NCI-H446 (cell line): ENCODE results near the gene MYLK.
A peak's percentile ranks its signal among the peaks of the same experiment; 100 is the strongest.

Source experiments
- DNase-seq, 2 experiments: peaks; one replicate each; lab custom pipeline; 2025; lab: John Stamatoyannopoulos, UW

MYLK gene

DNA sequence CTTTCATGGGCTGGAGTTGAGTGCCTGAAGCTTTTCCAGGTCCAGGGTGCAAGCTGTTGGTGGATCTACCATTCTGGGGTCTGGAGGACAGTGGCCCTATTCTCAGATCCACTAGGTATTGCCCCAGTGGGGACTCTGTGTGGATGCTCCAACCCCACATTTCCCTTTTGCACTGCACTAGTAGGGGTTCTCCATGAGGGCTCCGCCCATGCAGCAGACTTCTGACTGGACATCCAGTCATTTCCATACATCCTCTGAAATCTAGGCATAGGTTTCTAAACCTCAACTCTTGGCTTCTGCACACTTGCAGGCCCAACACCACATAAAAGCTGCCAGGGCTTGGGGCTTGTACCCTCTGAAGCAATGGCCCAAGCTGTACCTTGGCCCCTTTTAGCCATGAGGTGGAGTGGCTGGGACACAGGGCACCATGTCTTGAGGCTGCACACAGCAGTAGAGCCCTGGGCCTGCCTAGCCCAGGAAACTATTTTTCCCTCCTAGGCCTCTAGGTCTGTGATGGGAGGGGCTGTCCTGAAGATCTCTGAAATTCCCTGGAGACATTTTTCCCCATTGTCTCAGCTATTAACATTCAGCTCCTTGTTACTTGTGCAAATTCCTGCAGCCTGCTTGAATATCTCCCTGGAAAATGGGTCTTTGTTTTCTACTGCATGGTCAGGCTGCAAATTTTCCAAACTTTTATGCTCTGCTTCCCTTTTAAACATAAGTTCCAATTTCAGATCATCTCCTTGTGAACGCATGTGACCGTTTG is 293.3 kb downstream of the MYLK start:
- DNase-seq, result no peak

DNA sequence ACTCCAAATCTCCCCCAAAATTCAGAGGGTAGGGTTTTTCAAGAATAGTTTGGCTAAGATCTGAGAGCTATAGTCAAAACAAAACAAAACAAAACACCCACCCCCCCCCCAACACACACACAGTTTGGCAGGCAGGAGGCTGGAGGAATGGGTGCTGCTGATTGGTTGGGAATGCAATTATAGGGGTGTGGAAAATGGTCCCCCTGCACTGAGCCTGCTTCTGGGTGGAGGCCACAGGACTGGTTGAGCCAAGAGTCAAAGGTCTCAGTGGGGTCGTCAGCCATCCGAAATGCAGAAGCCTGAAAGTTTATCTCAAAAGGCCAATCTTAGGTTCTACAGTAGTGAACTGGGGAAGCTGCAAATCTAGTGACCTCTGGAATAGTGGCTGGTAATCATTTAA is 296.7 kb downstream of the MYLK start:
- DNase-seq, result no peak

DNA sequence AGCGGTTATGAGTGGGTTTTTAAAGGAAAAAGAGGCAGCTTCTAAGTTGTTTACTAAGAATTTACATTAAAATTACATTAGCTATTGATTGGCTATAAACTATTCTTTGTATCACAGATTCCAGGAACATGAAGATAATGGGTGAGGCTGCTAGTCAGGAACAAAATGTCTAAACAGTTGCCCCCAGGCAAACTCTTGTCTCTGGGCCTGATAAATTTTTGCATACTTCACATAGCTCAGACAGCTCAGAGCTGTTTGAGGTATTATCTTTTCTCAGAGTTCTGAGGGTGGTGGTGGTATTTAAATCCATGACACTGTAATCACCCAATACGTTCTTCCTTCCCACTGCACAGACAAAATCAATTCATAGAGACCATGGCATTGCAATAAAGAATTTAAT is 297.2 kb downstream of the MYLK start:
- DNase-seq, result no peak

DNA sequence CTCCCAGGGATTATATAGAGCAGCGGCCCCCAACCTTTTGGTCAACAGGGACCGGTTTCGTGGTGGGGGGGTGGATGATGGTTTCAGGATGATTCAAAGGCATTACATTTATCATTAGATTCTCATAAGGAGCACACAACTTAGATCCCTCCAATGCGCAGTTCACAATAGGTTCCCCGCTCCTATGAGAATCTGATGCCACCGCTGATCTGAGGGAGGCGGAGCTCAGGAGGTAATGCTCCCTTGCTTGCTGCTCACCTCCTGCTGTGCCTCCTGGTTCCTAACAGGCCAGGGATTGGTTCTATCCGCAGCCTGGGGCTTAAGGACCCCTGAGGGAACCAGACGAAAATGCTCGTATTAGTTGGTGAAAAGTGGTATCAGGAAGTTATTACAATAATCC is 298.0 kb downstream of the MYLK start:
- DNase-seq, result peak; percentile 49 to 85

DNA sequence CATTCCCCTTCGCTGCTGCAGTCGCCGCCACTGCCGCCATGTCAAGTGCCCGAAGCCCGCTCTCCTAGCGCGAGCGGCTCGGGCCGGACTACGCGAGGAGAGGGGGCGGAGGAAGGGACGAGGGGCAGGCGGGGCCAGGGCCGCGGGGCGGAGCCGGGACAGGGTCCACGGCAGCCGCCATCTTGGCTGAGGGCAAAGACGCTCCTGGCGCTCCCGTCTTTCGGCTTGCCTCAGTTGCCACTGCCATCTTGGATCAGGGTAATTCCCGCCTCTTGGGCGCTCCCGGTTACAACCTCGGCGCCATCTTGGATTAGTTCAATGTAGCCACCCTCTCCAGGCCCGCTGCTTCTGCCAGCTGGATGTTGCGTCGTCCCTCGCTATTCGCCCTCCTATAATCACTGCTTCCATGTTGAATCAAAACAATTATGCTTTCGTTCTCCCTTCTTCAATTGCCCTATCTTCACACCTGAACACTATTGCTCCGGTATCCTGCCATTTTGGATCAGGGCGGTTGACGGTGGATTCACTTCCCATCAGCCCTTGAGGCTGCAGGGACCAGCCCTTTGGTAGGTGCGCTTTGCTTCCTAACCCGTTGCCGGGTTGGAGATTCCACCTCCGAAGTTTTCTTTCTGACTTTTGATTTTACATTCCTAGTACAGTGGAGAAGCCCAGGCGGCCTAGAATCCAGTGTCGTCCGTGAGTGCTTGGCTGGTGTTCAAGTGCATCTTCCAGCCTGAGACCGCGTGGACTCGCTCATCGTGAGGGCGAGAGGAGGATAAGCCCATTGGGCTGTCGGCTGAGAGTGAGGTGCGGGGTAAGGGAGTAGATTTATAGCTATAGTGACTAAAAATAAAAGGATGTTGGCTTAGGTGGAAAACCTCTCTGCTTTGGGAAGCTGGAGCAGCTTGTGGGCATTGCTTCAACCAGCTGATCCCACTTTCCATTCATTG is 298.9 kb downstream of the MYLK start, which contains the start of gene HACD2:
HACD2 (minus strand) TSS at position 66 of the 950 bp plus-strand sequence; CDS start at position 40, 26 bp downstream.
- peak; percentile 98 to 99 for DNase-seq

DNA sequence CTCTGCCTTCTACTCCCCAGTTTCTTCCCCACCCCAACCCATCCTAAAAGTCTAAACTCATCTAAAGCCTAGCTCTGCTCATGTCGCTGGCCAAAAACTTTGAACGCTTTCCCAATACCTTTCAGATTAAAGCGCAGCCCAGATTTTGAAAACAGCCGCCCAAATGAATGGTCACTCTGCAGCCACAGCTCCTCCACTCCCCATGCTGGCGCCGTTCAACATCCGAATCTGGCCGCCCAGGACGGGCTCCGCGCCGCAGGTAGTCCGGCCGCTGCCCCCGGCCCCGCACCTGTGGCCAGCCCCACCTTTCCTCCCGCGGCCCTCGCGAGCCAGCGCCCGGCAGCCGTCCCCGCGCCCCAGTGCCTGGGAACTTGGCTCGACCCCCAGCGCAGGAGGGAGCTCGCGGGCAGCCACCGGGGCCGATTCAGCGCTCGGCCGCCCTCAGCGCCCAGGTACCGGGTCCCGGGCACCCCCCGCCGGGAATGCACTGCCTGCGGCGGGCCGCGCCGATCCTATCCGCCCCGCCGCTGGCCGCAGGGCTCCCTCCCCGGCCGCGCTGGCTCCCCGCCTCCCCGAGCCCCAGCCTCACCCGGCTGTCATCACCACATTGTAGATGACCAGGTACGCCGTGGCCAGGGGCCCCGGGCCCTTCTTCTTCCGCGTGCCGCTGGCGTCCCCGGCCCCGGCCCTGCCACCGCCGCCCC is 299.7 kb downstream of the MYLK start:
- DNase-seq, result no peak

DNA sequence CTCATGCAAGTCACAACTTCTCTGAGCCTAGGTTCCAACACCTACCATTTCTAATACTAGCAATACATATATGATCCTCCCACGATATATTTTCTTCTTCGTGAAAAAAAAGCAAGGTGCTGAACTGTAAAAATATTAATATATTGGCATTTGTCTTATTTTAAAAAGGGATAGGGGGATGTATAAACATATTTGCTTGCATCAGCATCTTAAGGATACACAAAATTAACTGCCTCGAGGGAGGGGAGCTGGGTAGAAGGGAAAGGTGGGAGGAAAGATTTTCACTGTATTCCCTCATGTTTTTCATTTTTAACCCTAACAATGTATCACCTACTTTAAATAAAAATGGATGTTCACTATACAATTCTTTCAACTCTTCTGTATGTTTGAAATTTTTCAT is 300.6 kb downstream of the MYLK start:
- DNase-seq, result no peak

DNA sequence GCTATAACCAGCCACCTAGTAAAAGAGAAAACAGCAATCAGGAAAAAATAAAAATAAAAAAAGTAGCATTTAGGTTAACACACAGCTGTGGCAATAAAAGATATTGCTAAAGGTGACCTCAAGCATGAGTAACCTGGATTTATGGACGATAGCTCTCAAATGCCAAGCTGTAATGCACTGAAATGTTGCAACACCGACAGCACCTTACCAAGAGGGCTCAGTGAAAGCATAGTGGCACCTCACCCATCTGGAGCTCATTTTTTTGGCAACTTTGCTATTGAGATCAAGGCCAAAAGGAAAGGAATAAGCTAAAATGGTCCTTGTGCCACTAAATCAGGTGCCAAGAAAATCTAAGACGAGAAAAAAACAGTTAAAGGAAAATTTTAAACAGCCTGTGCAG is 301.8 kb downstream of the MYLK start:
- DNase-seq, result peak in 1 of 2 experiments; percentile 72

DNA sequence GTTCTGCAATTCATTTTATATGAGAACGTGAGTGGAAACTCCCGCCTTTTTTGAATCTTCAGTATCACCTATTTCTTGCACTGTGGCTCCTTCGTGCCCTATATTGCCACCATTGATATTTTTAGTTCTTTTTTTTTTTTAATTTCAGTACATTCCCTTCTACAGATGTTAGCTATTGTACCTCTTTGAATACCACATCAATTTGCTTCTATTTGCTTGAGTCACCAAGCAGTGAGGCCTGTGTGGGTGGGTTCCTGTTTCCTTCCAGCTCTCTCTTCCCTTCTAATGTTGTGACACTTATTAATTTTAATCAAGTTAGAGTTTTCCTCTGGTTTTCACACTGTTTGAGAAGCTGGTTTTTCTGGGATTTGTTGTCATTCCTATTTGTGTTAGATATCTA is 308.0 kb downstream of the MYLK start:
- no peak for DNase-seq

DNA sequence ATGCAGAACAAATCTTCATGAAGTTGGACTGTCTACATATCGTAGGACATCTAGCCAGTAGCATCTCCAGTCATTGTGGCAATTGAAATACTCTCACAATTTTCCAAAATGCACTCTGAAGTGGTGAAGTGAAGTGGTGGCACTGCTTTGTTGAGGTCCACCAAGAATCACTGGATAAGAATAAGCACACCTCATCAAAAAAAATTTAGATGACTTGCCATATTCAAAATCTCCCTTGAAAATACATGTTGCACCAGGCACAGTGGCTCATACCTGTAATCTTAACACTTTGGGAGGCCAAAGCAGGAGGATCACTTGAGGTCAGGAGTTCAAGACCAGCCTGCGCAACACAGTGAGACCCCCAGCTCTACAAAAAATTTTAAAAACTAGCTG is 312.2 kb downstream of the MYLK start:
- no peak for DNase-seq

DNA sequence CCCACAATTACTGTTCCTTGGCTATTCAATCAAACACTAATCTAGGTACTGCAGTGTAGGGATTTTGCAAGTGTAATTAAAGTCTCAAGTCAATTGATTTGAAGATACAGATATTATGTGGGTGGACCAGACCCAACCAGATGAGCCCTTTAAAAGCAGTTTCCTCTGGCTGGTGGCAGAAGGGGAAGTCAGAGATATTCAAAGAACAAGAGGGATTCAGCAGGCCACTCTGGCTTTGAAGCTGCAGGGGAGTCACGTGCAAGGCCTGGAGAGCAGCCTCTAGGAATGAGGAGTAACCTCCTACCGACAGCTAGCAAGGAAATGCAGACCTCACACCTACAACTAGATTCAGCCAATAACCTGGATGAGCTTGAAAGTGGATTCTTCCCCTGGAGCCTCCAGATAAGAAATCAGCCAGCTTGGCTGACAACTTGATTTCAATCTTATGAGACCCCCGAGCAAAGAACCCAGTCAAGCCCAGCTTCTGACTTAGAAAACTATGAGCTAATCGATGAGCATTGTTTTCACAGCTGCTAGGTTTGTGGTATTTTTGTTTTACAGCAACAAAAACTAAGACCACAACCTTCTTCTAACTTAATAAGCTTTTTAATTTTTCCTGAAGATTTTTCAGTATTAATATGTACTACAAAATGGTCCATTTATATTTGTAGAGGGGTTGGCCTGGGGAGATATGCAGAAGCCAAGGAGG is 312.7 kb downstream of the MYLK start:
- no peak for DNase-seq

DNA sequence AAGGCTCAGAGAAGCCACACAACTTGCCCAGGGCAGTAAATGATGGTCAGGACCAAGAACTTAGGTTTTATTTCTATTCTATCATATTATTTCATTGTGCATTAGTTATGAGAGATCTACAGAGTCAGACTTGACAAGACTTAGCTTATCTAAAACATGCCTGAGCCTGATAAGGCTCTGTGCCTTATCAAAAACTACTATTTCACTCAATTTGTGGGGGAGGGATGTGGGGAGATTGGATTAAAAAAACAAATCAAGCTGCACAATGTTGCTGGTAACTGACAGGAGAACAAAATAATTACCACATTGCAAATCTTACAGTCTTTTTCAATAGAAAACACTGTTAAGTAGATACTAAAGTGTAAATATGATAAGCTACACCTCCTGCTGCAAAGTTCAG is 315.3 kb downstream of the MYLK start:
- DNase-seq, result no peak

DNA sequence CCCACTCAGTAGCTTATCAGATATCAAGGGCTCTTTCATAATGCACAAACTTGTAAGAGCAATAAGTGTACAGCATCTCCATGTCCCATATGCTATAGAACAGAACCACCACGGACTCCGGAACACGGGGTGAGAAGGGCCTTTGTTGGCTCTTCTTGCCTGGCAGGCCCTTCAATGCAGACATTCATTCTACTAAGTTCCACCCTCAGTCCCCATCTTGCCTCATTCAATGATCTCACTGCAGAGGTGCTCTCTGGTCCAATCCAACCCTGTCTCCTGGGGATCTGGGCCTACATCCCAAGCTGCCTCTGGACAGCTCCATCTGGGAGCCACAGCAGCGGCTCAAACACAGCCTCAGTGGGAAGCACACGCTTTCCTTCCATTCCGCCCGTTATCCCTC is 316.1 kb downstream of the MYLK start:
- DNase-seq, result no peak

DNA sequence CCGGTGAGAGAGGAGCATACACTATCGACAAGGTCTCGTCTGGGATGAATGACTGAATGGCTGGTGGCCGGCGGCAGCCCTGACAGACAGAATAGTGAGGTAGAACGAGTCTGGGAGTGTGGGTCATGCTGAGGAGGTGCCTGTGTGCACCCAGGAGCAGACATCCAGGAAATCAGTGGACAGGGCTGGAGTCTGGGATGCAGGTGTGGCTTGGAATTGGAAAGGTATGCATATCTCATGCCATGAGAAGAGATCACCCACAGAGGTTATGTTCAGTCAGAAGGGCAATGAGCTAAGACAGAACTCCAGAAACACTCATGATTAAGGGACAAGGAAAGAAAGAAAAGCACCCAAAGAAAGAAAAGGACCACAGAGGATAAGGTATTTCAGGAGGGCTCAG is 320.1 kb downstream of the MYLK start:
- DNase-seq, result no peak

DNA sequence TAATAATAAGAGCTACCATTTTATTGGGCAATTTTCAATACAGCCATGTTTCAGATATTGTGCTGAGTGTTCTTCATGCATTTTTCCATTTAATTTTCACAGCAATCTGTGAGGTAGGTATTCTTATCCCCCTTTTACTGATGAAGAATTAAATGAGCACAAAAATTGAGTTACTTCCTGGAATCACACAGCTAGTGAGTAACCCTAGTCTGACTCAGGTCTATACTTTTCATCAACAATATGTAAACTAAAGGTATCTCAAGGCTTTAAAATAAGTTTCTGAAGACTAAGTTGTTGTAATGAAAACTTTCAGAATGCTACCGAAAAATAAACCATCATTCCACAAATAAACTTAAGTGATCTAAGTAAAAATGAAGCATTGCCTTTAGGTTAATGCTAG is 321.6 kb downstream of the MYLK start:
- no peak for DNase-seq

DNA sequence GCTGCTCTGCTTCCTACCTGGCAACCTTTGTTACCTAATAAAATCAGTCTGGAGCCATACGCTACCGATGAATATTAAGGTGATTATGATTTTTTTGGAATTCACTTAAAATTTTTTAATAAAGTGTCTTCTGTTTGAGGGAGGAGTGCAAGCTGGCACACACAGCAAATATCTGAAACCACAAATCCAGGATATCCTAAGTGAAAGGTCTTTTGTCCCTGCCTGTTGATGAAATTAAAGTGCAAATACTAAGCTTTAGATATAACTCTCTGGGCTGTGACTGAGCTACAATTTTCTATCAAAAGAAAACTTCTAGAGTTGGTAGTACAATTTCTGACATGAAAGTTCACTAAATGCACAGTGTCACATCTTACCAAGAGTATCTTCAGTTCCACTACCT is 322.9 kb downstream of the MYLK start:
- no peak for DNase-seq
